Spinal cord (tissue), 10 donors: Measurements from ENCODE around the gene AQP2. TPM values are rescaled to one million over a fixed set of nuclear protein-coding genes. Genes with fewer than 3 reads are reported as not detected.

Experiments used
- DNase-seq, 6 donors: peaks; one replicate each; pipeline versions ENCODE4 v3.0.0 to v3.0.0-alpha.2; 2013 to 2015; ENCODE audit warnings: low spot score in 6 of 6, low read depth in 4 of 6
- H3K27ac ChIP-seq: one replicate; pipeline ENCODE4 v1.5.1; 2013; ENCODE audit warnings: low read depth, low read length, control low read depth
- H3K27me3 ChIP-seq: one replicate; pipeline ENCODE4 v1.6.1; 2013; ENCODE audit warnings: low read length; ENCODE audit not compliant: control insufficient read depth, insufficient read depth
- H3K36me3 ChIP-seq: one replicate; pipeline ENCODE4 v1.6.1; 2013; ENCODE audit warnings: low read length; ENCODE audit not compliant: control insufficient read depth, insufficient read depth
- H3K4me1 ChIP-seq: one replicate; pipeline ENCODE4 v1.6.1; 2013; ENCODE audit warnings: low read length; ENCODE audit not compliant: control insufficient read depth, insufficient read depth
- H3K4me3 ChIP-seq: one replicate; pipeline ENCODE4 v1.5.1; 2013; ENCODE audit warnings: low read depth, low read length, control low read depth
- H3K9me3 ChIP-seq: one replicate; pipeline ENCODE4 v1.6.1; 2013; ENCODE audit warnings: low read length; ENCODE audit not compliant: control insufficient read depth, insufficient read depth
- WGBS: methylation state at CpG from one replicate; pipeline ENCODE4 v1.1.5; 2013; ENCODE audit warnings: missing lambda C conversion rate; ENCODE audit not compliant: insufficient coverage; 5-methylcytosine and 5-hydroxymethylcytosine counted together
- polyA plus RNA-seq, 2 donors: library from polyadenylated mRNA; unstranded; fragments of 120-200 nt; gene quantifications; one replicate each; pipeline ENCODE4 v1.2.1, GENCODE V29; 2013; ENCODE audit not compliant: insufficient read length in 2 of 2
- total RNA-seq, 2 donors: library from RNA; depleted of rRNA in 1 of 2; stranded (reverse); fragments of 120-200 nt in 1 of 2; fragments of >200 nt in 1 of 2; gene quantifications; one replicate each; pipeline versions ENCODE4 v1.2.3 to v1.2.4, GENCODE V29; 2013 to 2014
- donor health status: healthy.

Gene AQP2
- total and polyA plus RNA-seq, 4 donors, result 0.44 to 0.47 TPM; not detected in 2

DNA sequence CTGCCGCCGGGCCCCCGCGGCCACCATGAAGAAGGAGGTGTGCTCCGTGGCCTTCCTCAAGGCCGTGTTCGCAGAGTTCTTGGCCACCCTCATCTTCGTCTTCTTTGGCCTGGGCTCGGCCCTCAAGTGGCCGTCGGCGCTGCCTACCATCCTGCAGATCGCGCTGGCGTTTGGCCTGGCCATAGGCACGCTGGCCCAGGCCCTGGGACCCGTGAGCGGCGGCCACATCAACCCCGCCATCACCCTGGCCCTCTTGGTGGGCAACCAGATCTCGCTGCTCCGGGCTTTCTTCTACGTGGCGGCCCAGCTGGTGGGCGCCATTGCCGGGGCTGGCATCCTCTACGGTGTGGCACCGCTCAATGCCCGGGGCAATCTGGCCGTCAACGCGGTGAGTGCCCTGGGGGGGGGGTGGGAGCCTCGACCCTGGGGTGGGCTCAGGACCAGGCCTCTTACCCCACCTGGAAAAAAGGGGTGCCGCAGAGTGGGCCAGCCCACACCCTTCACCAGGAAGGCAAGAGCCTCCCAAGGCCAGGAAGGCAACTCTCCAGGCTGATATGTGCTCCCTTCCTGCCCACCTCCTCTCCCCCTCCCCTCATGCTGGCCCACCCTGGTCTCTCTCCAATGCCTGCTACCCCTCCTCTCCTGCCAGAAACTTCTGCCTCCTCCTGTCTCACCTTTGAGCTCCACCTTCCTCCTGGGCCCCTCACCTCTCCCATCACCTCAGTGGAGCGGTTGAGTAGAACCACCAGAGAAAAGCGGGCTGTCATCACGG is 11.6 kb downstream of the AQP2 start:
- no peaks in the 10 kb centered on the region for H3K9me3 ChIP-seq
- WGBS, result 44% methylated on average over 34 of the region's 37 CpGs
- no peak for DNase-seq
- no peak overlapping the region for H3K4me3 ChIP-seq
- H3K27me3 ChIP-seq, result peaks cover 42% of the 10 kb centered on the region
- no peaks in the 10 kb centered on the region for H3K36me3 ChIP-seq
- no peak overlapping the region for H3K27ac ChIP-seq
- H3K4me1 ChIP-seq, result peaks cover 43% of the 10 kb centered on the region

- H3K4me3 ChIP-seq, result no peak overlapping the region
- H3K4me1 ChIP-seq, result peaks cover 52% of the 10 kb centered on the region
- H3K36me3 ChIP-seq, result no peaks in the 10 kb centered on the region
- peak in 2 of 6 donors; percentile 57 to 76 for DNase-seq
- H3K27ac ChIP-seq, result no peak overlapping the region
- no peaks in the 10 kb centered on the region for H3K9me3 ChIP-seq
- 60% methylated on average over 20 of the region's 21 CpGs for WGBS
- peaks cover 33% of the 10 kb centered on the region for H3K27me3 ChIP-seq
Measured at GRCh38 chr12:49962861-49963765, 12.6 kb downstream of the AQP2 start.

DNA sequence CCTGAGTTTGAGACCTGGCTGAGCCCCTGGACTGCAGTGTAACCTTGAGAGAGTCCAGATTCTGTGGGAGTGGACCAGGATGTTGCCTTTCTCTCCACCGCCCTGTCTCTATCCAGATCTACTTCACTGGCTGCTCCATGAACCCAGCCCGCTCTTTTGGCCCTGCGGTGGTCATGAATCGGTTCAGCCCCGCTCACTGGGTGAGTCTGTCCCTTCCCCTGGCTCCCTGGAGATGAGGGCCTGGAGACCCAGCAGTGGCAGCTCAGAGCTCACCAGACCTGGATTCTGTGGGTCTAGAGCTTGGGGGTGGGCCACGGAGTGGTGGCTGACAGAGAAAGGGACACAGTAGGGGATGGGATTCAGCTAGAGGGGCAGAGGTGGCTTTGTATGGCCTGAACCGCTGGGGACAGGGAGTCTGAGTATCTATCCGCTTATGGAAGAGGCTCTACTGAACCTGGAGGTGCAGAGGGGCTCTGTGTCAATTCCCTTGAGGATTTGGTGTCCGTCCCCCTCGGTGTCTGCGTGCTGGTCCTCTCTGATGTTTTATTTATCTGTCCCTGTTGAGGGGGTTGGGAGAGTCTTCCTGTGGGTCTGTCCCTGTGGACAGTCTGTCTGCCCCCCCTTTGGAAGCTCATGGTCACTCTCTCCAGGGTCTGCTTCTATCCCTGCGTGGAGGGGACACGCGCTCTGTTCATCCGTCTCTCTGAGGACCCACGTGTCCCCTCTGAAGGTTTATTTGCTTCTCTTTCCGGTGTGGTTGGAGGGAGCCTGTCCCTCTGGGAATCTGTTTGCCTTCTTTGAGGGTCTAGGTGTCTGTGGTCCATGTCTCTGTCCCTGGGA is 13.7 kb downstream of the AQP2 start:
- Histone ChIP-seq H3K4me1 (peaks cover 63% of the 10 kb centered on the region), H3K27ac (no peak overlapping the region), H3K36me3 (no peaks in the 10 kb centered on the region), H3K27me3 (peaks cover 27% of the 10 kb centered on the region), H3K9me3 (no peaks in the 10 kb centered on the region), H3K4me3 (no peak overlapping the region)
- WGBS, result 90% methylated on average over 14 of the region's 17 CpGs
- DNase-seq, result no peak

GRCh38 chr12:49964849-49965624 is 14.5 kb downstream of the AQP2 start:
- Histone ChIP-seq H3K36me3 (no peaks in the 10 kb centered on the region), H3K4me3 (no peak overlapping the region), H3K27ac (no peak overlapping the region), H3K4me1 (peaks cover 63% of the 10 kb centered on the region), H3K27me3 (peaks cover 19% of the 10 kb centered on the region), H3K9me3 (no peaks in the 10 kb centered on the region)
- DNase-seq, result no peak
- WGBS, result 67% methylated on average over 10 of the region's 13 CpGs

- DNase-seq, result no peak
- Histone ChIP-seq H3K27me3 (peaks cover 13% of the 10 kb centered on the region), H3K27ac (no peak overlapping the region), H3K4me3 (no peak overlapping the region), H3K9me3 (no peaks in the 10 kb centered on the region), H3K4me1 (peaks cover 67% of the 10 kb centered on the region), H3K36me3 (no peaks in the 10 kb centered on the region)
- WGBS, result 81% methylated on average over 5 of the region's 6 CpGs
Measured at GRCh38 chr12:49965836-49966235, 15.3 kb downstream of the AQP2 start.

DNA sequence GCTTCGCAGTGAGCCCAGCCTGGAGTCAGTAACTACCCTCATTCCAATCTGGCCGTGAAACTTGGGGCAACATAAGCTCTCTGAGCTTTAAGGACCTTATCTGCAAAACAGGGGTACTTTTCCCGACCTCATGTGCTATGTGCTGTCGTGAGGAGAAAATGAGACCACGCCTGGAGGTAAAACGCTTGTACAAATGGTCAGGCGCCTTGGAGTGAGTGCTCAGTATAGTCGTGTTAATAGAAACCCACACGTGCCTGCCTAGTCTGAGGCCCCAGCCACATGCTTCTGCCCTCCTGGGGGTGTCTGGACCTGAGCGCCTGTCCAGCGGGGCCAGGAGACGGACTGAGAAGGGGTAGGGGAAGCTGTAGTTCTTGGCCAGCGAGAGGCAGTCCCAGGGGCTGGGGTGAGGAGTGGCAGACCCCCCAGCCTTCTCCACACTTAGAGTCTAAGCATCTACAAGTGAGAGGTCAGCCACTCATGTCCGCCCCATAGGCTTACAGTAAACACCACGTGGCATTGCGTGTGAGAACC is 16.0 kb downstream of the AQP2 start:
- H3K9me3 ChIP-seq, result no peaks in the 10 kb centered on the region
- DNase-seq, result no peak
- peaks cover 67% of the 10 kb centered on the region for H3K4me1 ChIP-seq
- H3K27ac ChIP-seq, result no peak overlapping the region
- H3K36me3 ChIP-seq, result no peaks in the 10 kb centered on the region
- WGBS, result 45% methylated on average over 12 of the region's 16 CpGs
- no peak overlapping the region for H3K4me3 ChIP-seq
- peaks cover 7% of the 10 kb centered on the region for H3K27me3 ChIP-seq

- under 1% methylated on average over 37 of the region's 40 CpGs for WGBS
- Histone ChIP-seq H3K4me1 (peaks cover 69% of the 10 kb centered on the region), H3K27me3 (peaks cover 3% of the 10 kb centered on the region), H3K36me3 (no peaks in the 10 kb centered on the region), H3K9me3 (no peaks in the 10 kb centered on the region), H3K27ac (peak overlapping the region; percentile 40), H3K4me3 (peak overlapping the region; percentile 46)
- DNase-seq, result peak; percentile 75 to 96 (median 85)
Measured at GRCh38 chr12:49967042-49967776, 16.7 kb downstream of the AQP2 start.

- H3K27ac ChIP-seq, result peak overlapping the region; percentile 13
- no peaks in the 10 kb centered on the region for H3K9me3 ChIP-seq
- H3K36me3 ChIP-seq, result peaks cover under 1% of the 10 kb centered on the region
- DNase-seq, result no peak
- peaks cover 2% of the 10 kb centered on the region for H3K27me3 ChIP-seq
- 23% methylated on average over 10 of the region's 15 CpGs for WGBS
- H3K4me1 ChIP-seq, result peaks cover 69% of the 10 kb centered on the region
- peak overlapping the region; percentile 46 for H3K4me3 ChIP-seq
Measured at GRCh38 chr12:49967777-49968250, 17.3 kb downstream of the AQP2 start.
